LHCN-M2 (cell line): ENCODE data around the gene ARMC6. TPM values are rescaled to one million over a fixed set of nuclear protein-coding genes. Genes with fewer than 3 reads are reported as not detected.

Experiments
- DNase-seq: peaks from one replicate; pipeline ENCODE4 v3.0.0-alpha.2; 2012; ENCODE audit warnings: low read depth
- polyA plus RNA-seq: library from polyadenylated mRNA; unstranded; fragments of >200 nt; gene quantifications from one replicate; pipeline ENCODE4 v1.2.1, GENCODE V29; 2012; ENCODE audit warnings: missing spikeins
- total RNA-seq: library from RNA; depleted of rRNA; stranded (reverse); fragments of >200 nt; gene quantifications from 2 replicates; pipeline ENCODE4 v1.2.3, GENCODE V29; 2014; rRNA removed

ARMC6 gene
- 61.1 and 68.3 TPM in 2 replicates for total RNA-seq
- 41.7 TPM for polyA plus RNA-seq

- DNase-seq, result peak; percentile 75
Observed at GRCh38 chr19:19033426-19034203, at the start of gene ARMC6, which contains the start of gene SUGP2. TSS of gene ARMC6 (plus strand) at chr19:19033603. CDS start at chr19:19034210, 607 bp downstream. TSS of gene SUGP2 (minus strand) at chr19:19033517. CDS start at chr19:19031071, 2,446 bp downstream.

DNA sequence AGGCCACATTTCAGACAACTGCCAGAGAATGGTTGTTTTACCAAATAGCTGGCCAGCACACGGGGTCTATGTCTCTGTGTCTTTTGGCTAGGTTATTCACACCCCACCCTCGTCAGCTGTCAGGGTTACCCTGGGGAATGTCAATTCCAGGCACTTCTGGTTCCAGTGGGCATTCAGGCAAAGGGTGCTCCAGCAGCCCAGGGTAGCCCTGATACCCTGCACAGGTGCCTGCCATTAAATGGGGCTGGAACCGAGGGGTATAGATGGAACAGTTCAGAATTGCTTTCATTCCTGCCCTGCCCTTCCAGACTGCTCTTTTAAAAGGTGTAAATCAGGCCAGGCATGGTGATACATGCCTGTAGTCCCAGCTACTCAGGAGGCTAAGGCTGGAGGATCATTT is 49.2 kb upstream of the ARMC6 start:
- no peak for DNase-seq

GRCh38 chr19:18985257-18985656 is 48.1 kb upstream of the ARMC6 start:
- no peak for DNase-seq

DNA sequence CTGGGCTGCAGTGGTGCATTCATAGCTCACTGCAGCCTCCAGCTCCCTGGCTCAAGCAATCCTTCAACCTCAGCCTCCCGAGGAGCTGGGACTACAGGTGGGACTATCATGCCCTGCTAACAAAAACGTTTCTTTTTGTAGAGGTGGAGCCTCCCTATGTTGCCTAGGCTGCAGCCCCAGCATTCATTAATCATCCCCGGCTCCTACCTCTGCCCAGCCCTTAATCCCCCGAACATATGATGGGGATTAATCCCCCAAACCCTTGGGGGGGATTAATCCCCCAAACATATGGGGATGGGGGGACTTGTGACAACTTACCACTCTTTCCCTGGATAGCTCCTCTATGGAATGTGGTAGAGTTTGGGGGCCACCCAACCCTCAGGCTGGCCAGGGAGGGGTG is 45.9 kb upstream of the ARMC6 start:
- DNase-seq, result no peak

DNA sequence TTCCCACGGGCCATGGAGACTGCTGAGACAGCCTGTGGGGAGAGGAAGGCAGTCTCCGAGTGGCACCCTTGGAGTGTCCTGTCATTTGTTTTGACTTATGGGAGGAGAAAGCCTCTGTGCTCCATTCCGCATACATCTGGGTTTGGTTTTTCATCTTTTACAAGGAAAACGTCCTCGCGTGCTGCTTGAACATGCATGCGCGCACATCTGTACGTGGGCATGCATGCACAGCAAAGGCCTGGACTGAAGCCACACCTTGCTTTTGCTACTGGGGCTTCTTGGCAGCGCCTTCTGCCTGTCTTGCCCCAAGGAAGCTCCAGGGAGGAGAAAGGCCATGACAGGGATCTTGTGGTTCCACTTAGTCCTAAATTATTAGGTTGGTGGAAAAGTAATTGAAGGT is 44.1 kb upstream of the ARMC6 start:
- no peak for DNase-seq

GRCh38 chr19:18990128-18990708 is 43.2 kb upstream of the ARMC6 start:
- DNase-seq, result no peak

DNA sequence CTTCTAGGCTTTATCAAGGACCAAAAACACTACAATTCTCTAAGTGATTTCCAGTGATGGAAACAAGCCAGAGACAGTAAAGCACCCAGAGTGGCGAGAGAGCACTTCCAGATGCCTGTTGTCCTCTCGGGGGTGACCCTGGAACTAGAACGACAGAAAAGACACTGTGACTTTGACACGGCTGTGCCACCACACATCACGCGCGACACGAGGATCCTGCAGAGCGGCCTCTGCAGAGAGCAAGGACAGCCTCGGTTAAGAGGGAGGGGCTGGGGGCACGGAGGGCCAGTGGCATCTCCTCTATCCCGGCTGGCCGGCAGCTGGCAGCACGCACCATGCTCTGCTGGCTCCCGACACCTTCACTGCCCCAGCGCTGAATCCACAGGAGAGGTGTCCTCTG is 42.4 kb upstream of the ARMC6 start:
- DNase-seq, result no peak

GRCh38 chr19:18991468-18991867 is 41.9 kb upstream of the ARMC6 start:
- no peak for DNase-seq

- no peak for DNase-seq
Observed at GRCh38 chr19:18992696-18993095, 40.7 kb upstream of the ARMC6 start.

DNA sequence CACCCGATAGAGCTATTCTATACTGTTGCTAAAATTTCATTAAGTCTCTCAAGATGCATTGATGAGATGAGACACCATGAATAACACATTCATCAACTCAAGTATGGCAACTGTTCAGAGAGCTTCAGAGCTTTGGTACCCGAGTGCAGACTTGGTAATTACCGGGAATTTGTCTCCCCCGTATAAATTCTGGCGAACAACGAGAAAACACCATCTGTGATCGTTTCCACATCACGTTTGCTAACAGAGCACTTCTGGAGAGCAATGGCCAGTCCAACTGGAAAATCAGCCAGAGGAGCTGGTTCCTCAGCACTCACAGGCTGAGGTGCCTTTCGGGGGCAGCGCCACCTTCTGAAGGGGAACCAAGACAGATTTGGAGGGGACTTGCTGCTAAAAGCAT is 40.3 kb upstream of the ARMC6 start:
- no peak for DNase-seq

GRCh38 chr19:18995804-18996241 is 37.6 kb upstream of the ARMC6 start:
- DNase-seq, result peak; percentile 80

GRCh38 chr19:18996351-18996750 is 37.1 kb upstream of the ARMC6 start:
- no peak for DNase-seq

DNA sequence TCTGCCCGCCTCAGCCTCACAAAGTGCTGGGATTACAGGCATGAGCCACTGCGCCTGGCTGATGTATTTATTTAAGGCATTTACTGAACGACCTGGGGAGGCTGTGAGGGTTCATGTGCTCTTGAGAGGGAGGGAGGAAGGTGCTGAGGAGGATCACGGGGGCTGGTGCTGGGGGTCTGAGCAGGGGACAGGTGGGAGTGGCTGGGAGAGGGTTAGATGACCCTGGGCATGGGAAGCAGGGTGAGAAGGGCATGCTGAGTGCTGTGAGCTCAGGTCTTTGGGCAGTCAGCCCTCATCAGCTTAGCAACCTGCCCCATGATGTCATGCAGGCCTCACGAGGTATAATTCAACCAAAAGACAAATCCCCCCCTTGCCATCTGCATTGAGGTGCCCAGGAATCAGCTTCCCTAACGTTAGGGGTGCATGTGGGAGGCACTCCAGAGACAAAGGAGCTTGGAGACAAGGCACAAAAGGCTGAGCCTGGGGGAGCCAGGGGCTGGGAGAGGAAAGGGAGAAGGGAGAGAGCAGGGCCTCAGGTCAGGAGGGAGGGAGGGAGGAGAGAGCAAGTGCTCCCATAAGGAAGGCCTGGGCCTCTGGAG is 36.5 kb upstream of the ARMC6 start:
- no peak for DNase-seq

DNA sequence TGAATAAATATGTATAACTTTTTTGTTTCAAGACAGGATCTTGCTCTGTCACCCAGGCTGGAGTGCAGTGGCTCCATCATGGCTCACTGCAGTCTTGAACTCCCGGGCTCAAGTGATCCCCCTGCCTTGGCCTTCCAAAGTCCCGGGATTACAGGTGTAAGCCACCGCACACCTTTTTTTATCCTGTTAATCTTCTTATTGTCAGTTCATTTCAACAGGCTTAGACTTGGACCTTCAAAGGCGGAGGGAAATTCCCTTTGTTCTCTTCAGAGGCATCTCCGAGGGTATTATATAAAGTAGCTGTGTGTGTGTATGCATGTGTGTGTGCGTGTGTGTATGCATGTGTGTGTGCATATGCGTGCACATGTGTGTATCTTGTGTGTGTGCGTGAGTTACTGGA is 35.1 kb upstream of the ARMC6 start:
- no peak for DNase-seq

GRCh38 chr19:18999016-18999758 is 34.2 kb upstream of the ARMC6 start:
- no peak for DNase-seq

- no peak for DNase-seq
Observed at GRCh38 chr19:18999896-19000620, 33.3 kb upstream of the ARMC6 start.

- DNase-seq, result no peak
Observed at GRCh38 chr19:19004144-19004543, 29.3 kb upstream of the ARMC6 start.

GRCh38 chr19:19006213-19006612 is 27.2 kb upstream of the ARMC6 start:
- no peak for DNase-seq

- DNase-seq, result no peak
Observed at GRCh38 chr19:19009951-19010350, 23.5 kb upstream of the ARMC6 start.

DNA sequence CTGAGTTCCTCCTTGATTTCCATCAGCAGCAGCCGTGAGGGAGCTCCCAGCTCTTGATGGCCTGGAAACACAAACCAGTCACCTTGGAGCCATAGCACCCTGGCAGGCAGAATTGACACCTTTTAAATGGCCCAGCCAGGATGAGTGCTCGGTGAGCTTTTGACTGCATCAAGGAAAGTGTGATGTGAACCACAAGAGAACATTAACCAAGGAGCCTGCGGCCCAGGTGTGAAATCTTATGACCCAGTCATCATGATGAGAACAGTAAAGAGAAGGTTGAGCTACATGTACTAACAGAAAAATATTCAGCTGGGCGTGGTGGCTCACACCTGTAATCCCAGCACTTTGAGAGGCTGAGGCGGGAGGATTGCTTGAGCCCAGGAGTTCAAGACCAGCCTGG is 22.9 kb upstream of the ARMC6 start:
- no peak for DNase-seq

DNA sequence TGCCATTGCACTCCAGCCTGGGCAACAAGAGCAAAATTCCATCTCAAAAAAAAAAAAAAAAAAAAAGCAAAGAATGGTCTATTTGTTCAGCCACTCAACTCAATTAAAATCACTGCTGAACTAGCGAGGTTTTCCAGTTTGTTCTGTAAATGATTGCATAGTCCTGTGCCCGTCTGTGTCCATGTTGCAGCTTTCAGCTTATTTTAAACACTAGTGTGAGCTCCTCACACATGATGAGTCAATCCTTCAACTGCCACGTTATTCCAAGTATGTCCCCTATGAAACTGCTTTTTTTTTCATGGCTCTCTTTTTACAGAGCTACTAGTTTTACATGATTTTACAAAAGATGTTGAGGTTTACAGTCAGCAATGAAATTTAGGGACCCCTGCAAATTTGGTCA is 12.3 kb upstream of the ARMC6 start:
- peak; percentile 58 for DNase-seq
